Activated CD8-positive, alpha-beta memory T cell treated with anti-CD3 and anti-CD28 coated beads, Interleukin-2, amount 10 ng/mL, durations not matched to agents 7 days and 5 days (primary cell): ENCODE measurements around the gene LGALSL. TPM values are rescaled to one million over a fixed set of nuclear protein-coding genes. Genes with fewer than 3 reads are reported as not detected.
"Not testable (repeated sequence)": the region's sequence is repeated elsewhere in the genome, so short reads cannot be mapped to it uniquely, and the experiment has no call there.

Experiments used
- ATAC-seq: fragments of 150-1000 bp; cut with Tn5 transposase; one replicate; pipeline ENCODE4 v1.10.0; 2021; ENCODE audit warnings: moderate library complexity
- CTCF ChIA-PET: fragments of 350-600 bp; sonication (Branson Sonifier 250); formaldehyde crosslinking; loops from one replicate; lab custom pipeline; 2021; ENCODE audit warnings: antibody characterized with exemption; lab: Charles Lee
- DNase-seq: peaks from one replicate; pipeline ENCODE4 v3.0.0-alpha.2; 2020
- H3K27ac Mint-ChIP-seq: one replicate; pipeline ENCODE4 v1.8.0; 2021; ENCODE audit warnings: mild to moderate bottlenecking, mixed read lengths
- H3K27me3 Mint-ChIP-seq: one replicate; pipeline ENCODE4 v1.8.0; 2021; ENCODE audit warnings: mixed read lengths
- H3K36me3 Mint-ChIP-seq: one replicate; pipeline ENCODE4 v1.8.0; 2021; ENCODE audit warnings: mild to moderate bottlenecking, mixed read lengths
- H3K4me1 Mint-ChIP-seq: one replicate; pipeline ENCODE4 v1.8.0; 2021; ENCODE audit warnings: mixed read lengths
- H3K4me3 Mint-ChIP-seq: one replicate; pipeline ENCODE4 v1.8.0; 2021; ENCODE audit warnings: mild to moderate bottlenecking, moderate library complexity, mixed read lengths
- H3K9me3 Mint-ChIP-seq: one replicate; pipeline ENCODE4 v1.8.0; 2022; ENCODE audit warnings: low read depth, mixed read lengths
- total RNA-seq, 2 experiments: library from RNA; stranded (reverse); gene quantifications; one replicate each; pipeline ENCODE4 v1.2.3, GENCODE V29; 2021

The LGALSL gene
- total RNA-seq, 2 experiments from 2014 or later: 1.1 to 1.3 TPM

DNA sequence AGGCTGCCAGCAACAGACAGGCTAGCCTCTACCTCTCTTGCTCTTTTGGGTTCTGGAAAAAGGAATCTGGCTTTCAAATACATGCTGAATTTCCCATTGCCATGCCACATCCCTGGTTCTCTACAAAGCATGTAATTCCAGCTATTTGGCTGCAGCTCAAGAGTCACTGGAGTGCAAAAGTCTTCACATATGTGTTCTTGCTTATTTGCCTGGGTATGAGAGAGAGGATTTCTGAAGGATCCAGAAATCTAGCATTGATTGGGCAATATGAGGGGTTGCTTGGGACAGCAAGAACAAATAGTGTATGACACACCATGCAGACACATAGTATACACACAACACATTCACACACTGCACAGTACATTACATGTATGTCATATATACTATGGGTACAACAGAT is 30.7 kb upstream of the LGALSL start:
- Mint-ChIP-seq H3K27me3 (peaks cover 16% of the 10 kb centered on the region), H3K4me3 (no peak overlapping the region), H3K27ac (no peak overlapping the region), H3K9me3 (no peaks in the 10 kb centered on the region), H3K4me1 (no peaks in the 10 kb centered on the region), H3K36me3 (no peaks in the 10 kb centered on the region)
- DNase-seq (no peak), ATAC-seq (no peak)
- CTCF ChIA-PET: no interaction called here

DNA sequence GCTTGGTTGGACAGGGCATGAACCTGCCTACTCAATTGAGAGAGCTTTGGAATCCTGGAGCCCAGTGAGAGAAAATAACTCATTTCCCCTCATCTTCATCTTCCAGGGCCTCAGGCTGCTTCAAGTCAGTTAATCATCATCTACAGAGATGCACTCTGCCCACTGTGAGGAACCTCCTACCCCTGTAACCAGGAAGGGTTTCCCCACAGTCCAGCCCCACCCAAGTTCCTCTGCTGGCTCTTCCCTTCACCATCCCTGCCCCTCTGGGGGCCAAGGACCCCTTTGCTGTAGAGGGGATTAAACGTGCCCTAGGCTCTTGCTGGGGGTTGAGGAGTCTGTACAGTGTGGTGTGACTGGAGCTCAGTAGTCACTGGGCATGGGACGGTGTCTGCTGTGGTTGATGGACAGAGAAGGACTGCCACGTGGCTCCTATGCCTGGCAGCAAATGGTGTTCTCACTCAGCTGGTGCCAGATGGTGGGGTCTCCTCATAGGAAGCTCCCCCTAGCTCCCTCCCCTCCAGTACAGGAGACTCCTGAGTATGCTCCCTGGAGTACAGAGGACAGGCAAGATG is 29.5 kb upstream of the LGALSL start:
- DNase-seq: no peak
- Mint-ChIP-seq H3K4me1 (no peaks in the 10 kb centered on the region), H3K27ac (no peak overlapping the region), H3K9me3 (no peaks in the 10 kb centered on the region), H3K4me3 (no peak overlapping the region), H3K27me3 (peaks cover 24% of the 10 kb centered on the region), H3K36me3 (no peaks in the 10 kb centered on the region)
- CTCF ChIA-PET: no interaction called here
- ATAC-seq: no peak

DNA sequence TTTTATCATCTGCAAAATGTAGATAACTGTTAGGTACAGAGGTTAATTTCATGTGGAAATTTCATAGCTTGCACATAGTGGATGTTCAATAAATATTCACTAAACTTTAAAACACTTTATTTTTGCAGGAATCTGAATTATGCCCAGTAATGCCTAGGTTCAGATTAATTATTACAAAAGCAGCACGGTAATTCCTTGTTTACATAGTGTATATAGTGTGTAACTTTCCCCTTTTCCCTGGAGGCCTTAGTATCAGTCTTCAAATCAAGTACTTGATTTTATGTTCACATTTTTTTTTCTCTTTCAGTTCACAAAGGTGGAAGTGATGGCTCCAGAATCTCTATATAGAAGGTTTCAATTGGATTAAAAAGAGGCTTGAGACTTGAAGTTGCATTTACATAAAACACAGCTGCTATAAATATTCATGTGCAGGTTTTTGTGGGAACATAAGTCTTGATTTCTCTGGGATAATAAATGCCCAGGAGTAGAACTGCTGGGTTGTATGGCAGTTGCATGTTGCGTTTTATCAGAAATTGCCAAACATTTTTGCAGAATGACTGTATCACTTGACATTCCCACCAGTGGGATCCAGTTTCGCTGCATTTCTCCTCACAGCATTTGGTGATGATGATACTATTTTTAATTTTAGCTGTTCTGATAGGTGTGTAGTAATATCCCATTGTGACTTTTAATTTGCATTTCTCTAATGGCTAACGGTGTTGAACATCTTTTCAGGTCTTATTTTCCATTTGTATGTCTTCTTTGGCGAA is 27.6 kb upstream of the LGALSL start:
- no peaks in the 10 kb centered on the region for H3K4me1 Mint-ChIP-seq
- ATAC-seq (no peak), DNase-seq (no peak)
- no peak overlapping the region for H3K27ac Mint-ChIP-seq
- H3K4me3 Mint-ChIP-seq: no peak overlapping the region
- CTCF ChIA-PET: interaction anchor here (0.9 kb wide), 1 partner anchor 62 kb away, joined by 3 read pairs; no protein-coding TSS in a partner anchor
- H3K27me3 Mint-ChIP-seq: peaks cover 32% of the 10 kb centered on the region
- H3K9me3 Mint-ChIP-seq: no peaks in the 10 kb centered on the region
- H3K36me3 Mint-ChIP-seq: no peaks in the 10 kb centered on the region

DNA sequence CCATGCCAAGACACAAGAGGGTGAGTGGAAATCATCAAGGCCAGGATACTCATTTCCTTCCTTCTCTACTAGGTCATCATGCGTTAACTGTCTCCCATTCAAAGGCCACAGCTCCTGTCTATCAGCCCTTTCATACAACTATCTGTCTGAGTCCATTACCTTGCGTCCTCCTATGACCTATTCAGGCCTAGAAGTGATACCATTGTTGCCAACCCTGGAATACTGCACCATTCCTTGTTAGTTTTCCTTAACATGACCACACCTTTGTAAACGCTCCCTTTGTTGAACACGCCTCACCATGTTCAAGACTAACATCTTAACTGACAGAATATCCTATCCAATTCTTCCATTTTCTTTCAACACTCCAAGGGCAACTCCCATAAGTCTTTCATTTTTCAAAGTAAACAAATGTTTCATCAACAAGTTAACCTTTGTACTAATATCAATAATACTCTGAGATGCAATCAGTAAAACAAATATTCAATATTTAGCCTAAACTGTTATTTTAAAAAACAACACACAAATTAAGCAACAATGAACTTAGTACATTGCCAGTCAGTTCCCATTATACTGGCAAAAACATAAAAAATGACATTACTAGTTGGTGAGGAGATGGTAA is 19.8 kb upstream of the LGALSL start:
- Mint-ChIP-seq H3K27me3 (peaks cover 58% of the 10 kb centered on the region), H3K9me3 (peaks cover 2% of the 10 kb centered on the region), H3K27ac (no peak overlapping the region), H3K4me3 (no peak overlapping the region), H3K36me3 (peaks cover 2% of the 10 kb centered on the region), H3K4me1 (no peaks in the 10 kb centered on the region)
- ATAC-seq (no peak), DNase-seq (no peak)
- CTCF ChIA-PET: no interaction called here

DNA sequence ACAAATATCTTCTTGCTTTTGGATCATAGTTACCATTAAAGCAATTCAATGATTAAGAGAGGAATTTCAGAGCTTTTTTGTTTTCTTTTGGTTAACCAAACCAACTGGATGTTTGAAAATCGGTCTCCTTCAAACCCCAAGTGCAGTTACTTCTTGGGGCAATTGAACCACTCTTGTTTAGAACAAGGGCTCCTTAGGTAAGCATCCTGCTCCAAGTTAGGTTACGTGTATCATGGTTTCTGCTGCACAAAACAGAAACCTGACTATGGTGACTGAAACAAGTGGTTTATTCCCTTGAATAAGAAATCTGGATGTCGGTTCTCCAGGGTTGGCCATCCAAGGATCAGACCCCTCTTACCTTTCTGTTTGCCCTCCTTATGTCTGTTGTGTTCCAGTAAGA is 16.1 kb upstream of the LGALSL start:
- peaks cover 53% of the 10 kb centered on the region for H3K27me3 Mint-ChIP-seq
- H3K9me3 Mint-ChIP-seq: no peaks in the 10 kb centered on the region
- H3K36me3 Mint-ChIP-seq: no peaks in the 10 kb centered on the region
- CTCF ChIA-PET: interaction anchor here (1.6 kb wide), 1 partner anchor 50 kb away, joined by 5 read pairs; no protein-coding TSS in a partner anchor
- H3K27ac Mint-ChIP-seq: no peak overlapping the region
- ATAC-seq: no peak
- H3K4me3 Mint-ChIP-seq: no peak overlapping the region
- DNase-seq: no peak
- no peaks in the 10 kb centered on the region for H3K4me1 Mint-ChIP-seq

DNA sequence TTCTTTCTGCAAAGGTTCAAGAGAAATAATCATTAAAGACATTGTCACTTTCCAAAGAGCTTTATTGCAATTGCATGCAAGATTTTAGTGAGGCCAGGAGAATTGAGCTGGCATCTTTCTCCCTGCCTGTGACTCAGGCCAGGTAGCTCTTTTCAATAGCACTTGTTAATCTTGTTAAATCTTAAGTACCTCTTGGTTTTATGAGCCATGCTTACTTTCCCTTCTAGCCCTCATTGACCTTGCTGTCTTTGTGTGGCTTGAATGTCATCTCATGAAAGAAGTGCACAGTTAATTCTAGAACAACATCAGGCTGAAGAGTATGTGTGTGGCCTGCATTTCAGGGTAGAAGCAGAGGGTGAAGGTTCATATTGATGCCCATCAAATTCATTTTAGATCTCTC is 14.8 kb upstream of the LGALSL start:
- CTCF ChIA-PET: interaction anchor here (0.6 kb wide), 1 partner anchor 594 kb away, joined by 4 read pairs; no protein-coding TSS in a partner anchor
- Mint-ChIP-seq H3K9me3 (no peaks in the 10 kb centered on the region), H3K36me3 (no peaks in the 10 kb centered on the region), H3K27ac (no peak overlapping the region), H3K27me3 (peaks cover 56% of the 10 kb centered on the region), H3K4me3 (no peak overlapping the region), H3K4me1 (no peaks in the 10 kb centered on the region)
- DNase-seq: no peak
- no peak for ATAC-seq

DNA sequence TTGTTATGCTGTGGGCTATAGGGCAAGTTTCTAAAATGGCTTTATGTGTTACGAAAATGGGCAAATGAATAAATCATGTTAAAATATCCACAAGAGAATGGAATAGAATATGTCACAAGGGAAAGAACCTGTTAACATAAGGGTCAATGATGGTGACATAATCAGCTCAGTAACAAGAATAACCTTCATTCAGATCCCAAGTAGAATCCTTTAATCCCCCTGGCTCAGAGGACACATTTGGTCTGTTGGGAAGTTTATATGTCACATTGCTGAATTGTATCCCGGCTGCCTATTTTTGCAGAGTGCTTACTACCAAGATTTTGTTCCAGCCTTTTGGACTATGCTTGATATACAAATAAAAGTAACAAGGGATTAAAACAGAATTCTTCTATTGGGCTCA is 13.1 kb upstream of the LGALSL start:
- DNase-seq: no peak
- Mint-ChIP-seq H3K27me3 (peaks cover 55% of the 10 kb centered on the region), H3K36me3 (no peaks in the 10 kb centered on the region), H3K4me1 (no peaks in the 10 kb centered on the region), H3K27ac (no peak overlapping the region), H3K4me3 (no peak overlapping the region), H3K9me3 (no peaks in the 10 kb centered on the region)
- ATAC-seq: no peak
- CTCF ChIA-PET: interaction anchor here (2.1 kb wide), 1 partner anchor 47 kb away, joined by 7 read pairs; no protein-coding TSS in a partner anchor

DNA sequence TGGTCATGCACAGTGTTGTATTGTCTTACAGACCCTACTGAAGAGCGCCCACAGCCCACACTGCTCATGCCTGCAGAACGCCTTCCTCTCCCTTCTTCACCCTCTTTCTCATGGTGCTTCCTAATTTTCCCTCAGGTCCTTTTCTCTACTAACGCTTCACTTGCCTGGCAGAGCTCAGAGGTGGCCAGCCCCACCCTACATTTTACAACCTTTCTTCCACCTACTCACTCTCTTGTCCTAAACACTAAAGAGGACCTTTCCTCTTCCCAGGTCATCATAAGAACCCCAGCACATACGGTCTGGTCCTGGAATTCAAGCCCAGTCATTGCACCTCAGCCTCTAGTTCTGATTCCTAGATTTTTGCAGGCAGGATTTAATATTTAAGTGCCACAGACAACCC is 11.7 kb upstream of the LGALSL start:
- no peak for ATAC-seq
- H3K27me3 Mint-ChIP-seq: peaks cover 56% of the 10 kb centered on the region
- DNase-seq: no peak
- H3K27ac Mint-ChIP-seq: no peak overlapping the region
- no peak overlapping the region for H3K4me3 Mint-ChIP-seq
- H3K9me3 Mint-ChIP-seq: no peaks in the 10 kb centered on the region
- H3K4me1 Mint-ChIP-seq: no peaks in the 10 kb centered on the region
- H3K36me3 Mint-ChIP-seq: no peaks in the 10 kb centered on the region
- CTCF ChIA-PET: interaction anchor here (2.1 kb wide), 1 partner anchor 46 kb away, joined by 7 read pairs; no protein-coding TSS in a partner anchor

DNA sequence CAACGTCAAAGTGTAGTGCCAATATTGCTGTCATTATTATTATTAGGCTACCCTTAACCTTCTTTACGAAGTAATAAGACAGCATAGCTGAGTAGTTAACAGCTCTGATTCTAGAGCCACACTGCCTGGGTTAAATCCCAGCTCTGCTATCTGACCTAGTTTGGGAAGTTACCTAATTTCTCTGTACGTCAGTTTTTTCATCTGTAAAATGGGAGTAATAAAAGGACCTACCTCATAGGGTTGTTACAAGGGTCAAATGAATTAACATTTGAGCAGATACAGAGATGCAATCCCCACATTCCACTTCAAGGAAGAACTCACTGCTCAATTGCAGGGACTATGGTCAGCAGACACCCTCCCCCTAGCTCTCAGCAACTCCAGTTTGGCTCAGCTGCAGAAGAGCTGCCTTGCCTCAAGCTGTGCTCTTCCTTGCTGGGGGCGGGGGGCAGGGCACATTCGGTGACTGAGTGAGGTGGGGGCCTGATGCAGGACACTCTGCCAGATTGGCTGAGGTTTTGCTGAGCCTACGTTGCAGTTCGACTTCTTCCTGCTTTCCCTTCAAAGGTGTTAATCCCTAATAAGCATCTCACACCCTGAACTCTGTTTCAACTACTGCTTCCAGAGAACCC is 11.0 kb upstream of the LGALSL start:
- H3K36me3 Mint-ChIP-seq: no peaks in the 10 kb centered on the region
- peaks cover 59% of the 10 kb centered on the region for H3K27me3 Mint-ChIP-seq
- H3K27ac Mint-ChIP-seq: no peak overlapping the region
- no peaks in the 10 kb centered on the region for H3K4me1 Mint-ChIP-seq
- no peak overlapping the region for H3K4me3 Mint-ChIP-seq
- no peak for ATAC-seq
- no peak for DNase-seq
- CTCF ChIA-PET: no interaction called here
- no peaks in the 10 kb centered on the region for H3K9me3 Mint-ChIP-seq

DNA sequence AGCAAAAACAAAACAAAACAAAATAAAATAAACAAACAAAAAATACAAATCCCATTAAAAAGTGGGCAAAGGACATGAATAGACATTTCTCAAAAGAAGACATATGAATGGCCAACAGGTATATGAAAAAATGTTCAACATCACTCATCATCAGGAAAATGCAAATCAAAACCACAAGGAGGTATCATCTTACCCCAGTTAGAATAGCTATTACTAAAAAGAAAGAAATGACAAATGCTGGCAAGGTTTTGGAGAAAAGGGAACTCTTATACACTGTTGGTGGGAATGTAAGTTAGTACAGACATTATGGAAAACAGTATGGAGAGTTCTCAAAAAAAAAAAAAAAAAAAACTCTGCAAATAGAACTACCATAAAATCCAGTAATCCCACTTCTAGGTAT is 8.0 kb upstream of the LGALSL start:
- H3K9me3 Mint-ChIP-seq, H3K27ac Mint-ChIP-seq, H3K36me3 Mint-ChIP-seq, DNase-seq, ATAC-seq, H3K4me1 Mint-ChIP-seq, H3K4me3 Mint-ChIP-seq, CTCF ChIA-PET: not testable (repeated sequence)
- H3K27me3 Mint-ChIP-seq: peaks cover 47% of the 10 kb centered on the region

DNA sequence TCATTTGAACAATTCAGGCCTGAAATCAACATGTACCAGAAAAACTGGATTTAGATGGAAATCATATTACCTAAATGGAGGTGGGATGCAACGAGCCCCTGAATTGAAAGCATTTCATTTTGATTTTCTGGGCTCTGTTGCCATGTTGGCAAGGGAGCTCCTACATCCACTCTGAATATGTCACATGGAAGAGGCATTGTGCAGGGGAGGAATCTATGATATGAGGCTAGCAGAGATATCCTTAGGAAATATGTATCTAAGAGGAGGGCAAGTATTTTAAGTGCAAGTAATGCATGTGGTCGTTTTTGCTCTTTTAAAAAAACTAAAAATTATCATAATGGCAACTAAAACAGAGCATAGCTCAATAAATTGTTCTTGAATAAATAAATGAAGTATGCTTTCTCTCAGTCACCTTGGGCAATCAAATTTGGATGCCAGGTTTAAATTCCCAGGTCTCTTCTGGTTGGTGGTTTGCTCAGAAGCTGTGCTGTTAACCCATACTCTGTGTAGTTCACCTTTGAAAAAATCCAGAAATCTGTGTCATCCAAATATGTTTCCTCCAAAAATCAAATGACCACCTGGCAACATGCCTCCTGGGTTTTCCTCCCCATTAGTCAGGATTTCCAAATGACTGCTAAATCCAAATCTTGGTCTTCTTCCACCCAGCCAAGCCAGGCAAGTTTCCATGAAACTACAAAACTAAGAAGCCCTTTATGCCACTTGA is 6.5 kb upstream of the LGALSL start:
- no peak overlapping the region for H3K4me3 Mint-ChIP-seq
- no peaks in the 10 kb centered on the region for H3K9me3 Mint-ChIP-seq
- peaks cover 53% of the 10 kb centered on the region for H3K27me3 Mint-ChIP-seq
- H3K27ac Mint-ChIP-seq: no peak overlapping the region
- ATAC-seq (no peak), DNase-seq (no peak)
- CTCF ChIA-PET: interaction anchor here (1.0 to 1.4 kb wide), 2 partner anchors 11 to 117 kb away, joined by 3 read pairs; no protein-coding TSS in a partner anchor
- no peaks in the 10 kb centered on the region for H3K4me1 Mint-ChIP-seq
- H3K36me3 Mint-ChIP-seq: no peaks in the 10 kb centered on the region

DNA sequence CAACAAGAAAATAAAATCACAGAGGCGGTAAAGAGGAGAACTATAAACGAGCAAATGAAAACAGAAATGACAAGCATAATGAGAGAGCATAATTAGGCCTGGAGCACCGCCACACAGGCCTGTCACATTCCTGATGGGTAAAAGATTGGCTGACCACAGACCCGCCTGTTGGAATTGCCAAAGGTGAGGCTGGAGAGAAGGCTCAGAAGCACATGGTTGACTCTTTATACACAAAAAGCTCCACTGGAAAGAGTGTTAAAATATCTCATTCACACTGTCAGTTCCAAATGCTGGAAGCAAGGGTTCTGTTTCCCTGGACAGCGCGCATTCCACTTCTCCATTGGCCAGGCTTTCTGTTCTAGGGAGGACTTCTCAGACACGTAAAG is 5.9 kb upstream of the LGALSL start:
- Mint-ChIP-seq H3K27ac (no peak overlapping the region), H3K4me1 (no peaks in the 10 kb centered on the region), H3K9me3 (no peaks in the 10 kb centered on the region), H3K36me3 (no peaks in the 10 kb centered on the region), H3K4me3 (no peak overlapping the region), H3K27me3 (peaks cover 56% of the 10 kb centered on the region)
- CTCF ChIA-PET: interaction anchor here (1.0 to 1.4 kb wide), 2 partner anchors 11 to 117 kb away, joined by 3 read pairs; no protein-coding TSS in a partner anchor
- no peak for ATAC-seq
- DNase-seq: no peak

DNA sequence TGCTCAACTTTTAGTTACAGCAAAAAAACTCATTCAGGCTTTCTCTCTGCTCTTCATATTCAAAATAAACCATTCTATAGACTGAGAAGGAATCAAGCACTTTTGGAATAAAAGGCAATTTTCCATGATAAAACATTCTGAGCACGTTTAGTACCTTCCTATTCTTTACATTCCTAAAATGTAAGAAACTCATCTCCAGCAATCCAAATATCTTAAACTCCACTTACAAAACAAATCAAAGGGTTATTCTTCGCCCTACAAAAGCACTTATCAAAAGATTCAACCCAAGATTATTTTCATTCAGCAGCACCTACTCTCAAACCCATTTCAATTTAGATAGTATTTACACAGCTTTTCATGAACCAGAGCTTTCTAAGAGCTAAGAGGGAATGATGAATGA is 2.9 kb upstream of the LGALSL start:
- Mint-ChIP-seq H3K27ac (no peak overlapping the region), H3K36me3 (no peaks in the 10 kb centered on the region), H3K27me3 (peaks cover 55% of the 10 kb centered on the region), H3K4me3 (no peak overlapping the region), H3K9me3 (no peaks in the 10 kb centered on the region), H3K4me1 (peaks cover 11% of the 10 kb centered on the region)
- no peak for ATAC-seq
- CTCF ChIA-PET: interaction anchor here (2.9 kb wide), 1 partner anchor 120 kb away, joined by 12 read pairs; no protein-coding TSS in a partner anchor
- DNase-seq: no peak
